HepG2 (cell line): ENCODE measurements around the gene OVOL2. TPM values are rescaled to one million over a fixed set of nuclear protein-coding genes. Genes with fewer than 3 reads are reported as not detected.

Experiments
- ATAC-seq: fragments of 200-7000 bp; cut with Tn5 transposase; 3 replicates; pipeline ENCODE4 v1.9.1; 2020; ENCODE audit warnings: mild to moderate bottlenecking, moderate library complexity
- BruUV-seq: library from RNA; stranded (reverse); fragments of 400-500 nt; replicated peaks from 2 replicates; lab custom pipeline; 2021; lab: Mats Ljungman, UMichigan
- CTCF ChIA-PET: fragments of 300-600 bp; formaldehyde crosslinking; extraction: SDS; loops from one replicate; lab custom pipeline; 2021; ENCODE audit warnings: low total read pairs, inconsistent platforms, low intra/inter-chr PET ratio; lab: Yijun Ruan, JAX
- POLR2A ChIA-PET: fragments of 350-600 bp; sonication (Branson Sonifier 250); formaldehyde crosslinking; loops from one replicate; lab custom pipeline; 2020; ENCODE audit warnings: antibody characterized with exemption, inconsistent platforms; lab: Yijun Ruan, JAX
- DNase-seq: peaks from one replicate; pipeline ENCODE4 v3.0.0-alpha.2; 2015; ENCODE audit warnings: low spot score
- FAIRE-seq: peaks from 3 replicates; lab custom pipeline; 2011; peaks lifted over from hg19 to GRCh38; lab: Jason Lieb, UNC
- H2AFZ ChIP-seq: one replicate; pipeline ENCODE4 v1.6.1; 2011; ENCODE audit warnings: low read length, inconsistent platforms
- H3K27ac ChIP-seq: fragments of 300-600 bp; 3 replicates; pipeline ENCODE4 v1.8.0; 2011; ENCODE audit warnings: mixed run types, mild to moderate bottlenecking, mixed read lengths, low read length, inconsistent platforms; ENCODE audit not compliant: insufficient read depth; ENCODE audit errors: extremely low read length
- H3K27me3 ChIP-seq, 2 experiments: fragments of 200-600 bp in 1 of 2; 2 replicates in 1 of 2; 3 replicates in 1 of 2; pipeline versions ENCODE4 v1.6.0 to v1.8.0; 2011; ENCODE audit warnings: low read length in 2 of 2, mild to moderate bottlenecking in 2 of 2, moderate library complexity in 2 of 2, inconsistent platforms in 1 of 2; ENCODE audit not compliant: insufficient read depth in 2 of 2, control insufficient read depth in 1 of 2
- H3K36me3 ChIP-seq, 2 experiments: fragments of 200-600 bp in 1 of 2; replicated peaks in 1 of 2; 2 replicates in 1 of 2; 3 replicates in 1 of 2; pipeline versions ENCODE4 v1.5.1 to v1.8.0; 2011; ENCODE audit warnings: low read length in 2 of 2, inconsistent platforms in 1 of 2; ENCODE audit not compliant: insufficient read depth in 2 of 2, control insufficient read depth in 1 of 2
- H3K4me1 ChIP-seq: 2 replicates; pipeline ENCODE4 v1.5.1; 2012; ENCODE audit warnings: low read length, inconsistent platforms; ENCODE audit not compliant: insufficient read depth
- H3K4me2 ChIP-seq: 2 replicates; pipeline ENCODE4 v1.6.0; 2011; ENCODE audit warnings: low read depth, low read length, inconsistent platforms
- H3K4me3 ChIP-seq, 3 experiments: fragments of 200-600 bp in 1 of 3; sonication (generic), shearing (Covaris generic) in 1 of 3; replicated peaks in 1 of 3; 2 replicates each; pipeline ENCODE4 v1.5.1; 2011 to 2016; ENCODE audit warnings: low read length in 3 of 3, inconsistent platforms in 2 of 3, low read depth in 2 of 3, mild to moderate bottlenecking in 2 of 3, control low read depth in 1 of 3, mixed read lengths in 1 of 3; ENCODE audit not compliant: insufficient read depth in 1 of 3
- H3K79me2 ChIP-seq: one replicate; pipeline ENCODE4 v1.6.1; 2011; ENCODE audit warnings: low read length, inconsistent platforms; ENCODE audit not compliant: insufficient read depth
- H3K9ac ChIP-seq: 2 replicates; pipeline ENCODE4 v1.6.0; 2011; ENCODE audit warnings: mild to moderate bottlenecking, low read depth, low read length, inconsistent platforms; ENCODE audit not compliant: insufficient read depth
- H3K9me3 ChIP-seq: 2 replicates; pipeline ENCODE4 v1.5.1; 2012; ENCODE audit warnings: mild to moderate bottlenecking, low read length
- H4K20me1 ChIP-seq: 2 replicates; pipeline ENCODE4 v1.6.0; 2011; ENCODE audit warnings: inconsistent platforms, mild to moderate bottlenecking, low read length, moderate library complexity; ENCODE audit not compliant: insufficient read depth
- ARID2 ChIP-seq: sonication (generic); formaldehyde crosslinking; IDR thresholded peaks from 2 replicates; pipeline ENCODE4 v1.8.1; 2022; ENCODE audit warnings: mild to moderate bottlenecking, missing genetic modification reagents, borderline replicate concordance
- ATRX ChIP-seq: sonication (generic); formaldehyde crosslinking; IDR thresholded peaks from 2 replicates; pipeline ENCODE4 v1.4.0; 2020; ENCODE audit warnings: missing genetic modification reagents, borderline replicate concordance
- CC2D1A ChIP-seq: sonication (generic); formaldehyde crosslinking; IDR thresholded peaks from 2 replicates; pipeline ENCODE4 v1.8.1; 2023; ENCODE audit warnings: mild to moderate bottlenecking, missing genetic modification reagents
- CREB1 ChIP-seq, 2 experiments: fragments of 450-650 bp in 1 of 2; IDR thresholded peaks; 2 replicates each; pipeline ENCODE4 v1.6.1; 2016 to 2017; ENCODE audit warnings: control low read depth in 1 of 2, mild to moderate bottlenecking in 1 of 2, missing compliant biosample characterization in 1 of 2, missing genetic modification characterization in 1 of 2
- EED ChIP-seq: sonication (generic); formaldehyde crosslinking; IDR thresholded peaks from 2 replicates; pipeline ENCODE4 v1.5.0; 2020; ENCODE audit warnings: mild to moderate bottlenecking, missing genetic modification reagents
- HDAC2 ChIP-seq: sonication (generic); formaldehyde crosslinking; IDR thresholded peaks from 2 replicates; pipeline ENCODE4 v1.4.0; 2020; ENCODE audit warnings: missing genetic modification reagents
- MTA1 ChIP-seq: sonication (generic); formaldehyde crosslinking; IDR thresholded peaks from 2 replicates; pipeline ENCODE4 v1.4.0; 2020; ENCODE audit warnings: missing genetic modification reagents, mild to moderate bottlenecking, borderline replicate concordance
- NFYB ChIP-seq: sonication (generic); formaldehyde crosslinking; IDR thresholded peaks from 2 replicates; pipeline ENCODE4 v1.4.0; 2020; ENCODE audit warnings: missing genetic modification reagents
- ZFP37 ChIP-seq: sonication (generic); formaldehyde crosslinking; IDR thresholded peaks from 2 replicates; pipeline ENCODE4 v1.4.0; 2020; ENCODE audit warnings: missing genetic modification reagents, borderline replicate concordance
- ZFY ChIP-seq: sonication (generic); formaldehyde crosslinking; IDR thresholded peaks from 2 replicates; pipeline ENCODE4 v1.4.0; 2020; ENCODE audit warnings: missing genetic modification reagents
- ZKSCAN1 ChIP-seq: fragments of 150-350 bp; IDR thresholded peaks from 2 replicates; pipeline ENCODE4 v1.6.1; 2014; ENCODE audit warnings: low read length
- ZMAT3 ChIP-seq: sonication (generic); formaldehyde crosslinking; conservative IDR thresholded peaks from 2 replicates; pipeline ENCODE4 v1.7.0; 2021; ENCODE audit warnings: missing genetic modification reagents
- ZNF563 ChIP-seq: sonication (generic); formaldehyde crosslinking; IDR thresholded peaks from 2 replicates; pipeline ENCODE4 v1.8.0; 2022; ENCODE audit warnings: mild to moderate bottlenecking, moderate library complexity, missing genetic modification reagents
- ZNF776 ChIP-seq: sonication (generic); formaldehyde crosslinking; IDR thresholded peaks from 2 replicates; pipeline ENCODE4 v1.4.0; 2020; ENCODE audit warnings: mild to moderate bottlenecking, missing genetic modification reagents
- WGBS: methylation state at CpG from one replicate; pipeline ENCODE4 v1.1.6; 2017; ENCODE audit warnings: low lambda C conversion rate; 5-methylcytosine and 5-hydroxymethylcytosine counted together
- in situ Hi-C: cut with HindIII; loops from 2 replicates; pipeline ENCODE4 v1.10.0; 2017; ENCODE audit warnings: low pct_unique_long_range_greater_than_20kb; ENCODE audit not compliant: extremely low pct_ligation_motif_present
- intact Hi-C: fragments of 100-400 bp; cut with micrococcal nuclease; formaldehyde crosslinking; loops from one replicate; pipeline ENCODE4 v1.10.0; 2022; ENCODE audit not compliant: unreplicated experiment
- polyA plus RNA-seq, 8 experiments: library from polyadenylated mRNA; depleted of rRNA in 3 of 8; stranded (reverse) in 7 of 8; unstranded in 1 of 8; fragments of >200 nt; fragmentation: Illumina TruSeq in 4 of 8; extraction: Trizol in 4 of 8; gene quantifications; 2 replicates each; pipeline versions ENCODE4 v1.2.1 to v1.2.3, GENCODE V29; 2011 to 2016; ENCODE audit warnings: low read depth in 4 of 8, missing spikeins in 1 of 8, mixed read lengths in 1 of 8; ENCODE audit not compliant: insufficient read depth in 1 of 8
- total RNA-seq, 5 experiments: library from RNA; depleted of rRNA; stranded (reverse); fragments of >200 nt; fragmentation: Illumina TruSeq; extraction: Trizol; gene quantifications; 2 replicates each; pipeline ENCODE4 v1.2.3, GENCODE V29; 2016; ENCODE audit warnings: low read depth in 1 of 5
- TF ChIP-seq, protein P1 (sequence below): sonication (generic); formaldehyde crosslinking; IDR thresholded peaks from 2 replicates; pipeline ENCODE4 v1.4.0; 2020; ENCODE audit warnings: mild to moderate bottlenecking, missing genetic modification reagents
- TF ChIP-seq, protein P2 (sequence below): sonication (generic); formaldehyde crosslinking; IDR thresholded peaks from 2 replicates; pipeline ENCODE4 v1.5.1; 2020; ENCODE audit warnings: missing genetic modification reagents, mild to moderate bottlenecking, borderline replicate concordance
- TF ChIP-seq, protein P3 (sequence below): IDR thresholded peaks from 2 replicates; pipeline ENCODE4 v1.6.1; 2012; ENCODE audit warnings: inconsistent platforms
- TF ChIP-seq, protein P4 (sequence below), 2 experiments: IDR thresholded peaks; 2 replicates each; pipeline ENCODE4 v1.6.1; 2011 to 2012; ENCODE audit warnings: low read length in 2 of 2, borderline replicate concordance in 1 of 2, low read depth in 1 of 2, mild to moderate bottlenecking in 1 of 2, moderate library complexity in 1 of 2

Gene OVOL2
- total and polyA plus RNA-seq, 2 of the 13 experiments (the other 11 are each of a cell fraction or from before 2014, with no cell fraction given): 0.20 to 0.31 TPM

DNA sequence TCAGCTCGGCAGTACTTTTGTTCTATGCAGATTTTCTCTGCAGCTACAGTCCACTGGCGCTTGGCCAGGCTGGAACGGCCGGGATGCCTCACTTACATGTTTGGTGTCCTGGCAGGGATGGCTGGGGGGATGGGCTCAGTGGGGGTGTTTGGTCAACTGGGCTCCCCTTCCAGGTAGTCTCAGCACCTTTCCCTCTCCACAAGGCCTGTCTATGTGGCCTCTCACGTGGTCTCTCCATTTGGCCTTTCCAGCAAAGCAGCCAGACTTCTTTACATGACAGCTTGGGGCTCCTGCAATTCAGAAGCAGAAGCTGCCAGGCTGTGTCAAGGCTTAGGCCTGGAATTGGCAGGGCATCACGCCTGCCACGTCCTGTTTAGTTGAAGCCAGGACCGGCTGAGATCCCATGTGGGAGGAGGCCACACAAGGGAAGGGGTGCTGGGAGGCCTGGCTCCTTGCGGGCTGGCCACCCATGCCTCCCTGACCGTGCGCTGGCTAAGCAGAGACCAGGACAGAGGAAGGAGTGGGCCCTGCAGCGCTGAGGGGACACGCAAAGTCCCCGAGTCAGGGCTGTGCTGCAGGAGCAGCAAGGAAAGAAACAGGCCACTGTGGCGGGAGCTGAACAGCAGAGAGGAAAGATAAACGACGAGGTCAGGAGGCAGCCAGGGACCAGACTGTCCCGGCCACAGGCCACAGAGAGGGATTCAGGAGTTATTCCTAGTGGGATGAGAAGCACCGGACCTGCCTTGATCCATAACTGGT is 50.0 kb downstream of the OVOL2 start:
- no peak overlapping the region for H3K27ac ChIP-seq
- H3K27me3 ChIP-seq: peaks cover 7 to 42% of the 10 kb centered on the region in 2 experiments; a peak in 4 of 5 replicates
- DNase-seq (no peak), ATAC-seq (peak; percentile 42), FAIRE-seq (no peak)
- H4K20me1 ChIP-seq: no peaks in the 10 kb centered on the region
- BruUV-seq: no TSS peak
- no peaks in the 10 kb centered on the region for H3K79me2 ChIP-seq
- H3K4me3 ChIP-seq: peak overlapping the region in 1 of 3 experiments; percentile 42; a peak in 2 of 6 replicates
- no peaks in the 10 kb centered on the region for H3K9me3 ChIP-seq
- in situ Hi-C loops (no loop called here), intact Hi-C loops (loop anchor here (5.0 to 10.0 kb wide), 2 partner anchors 127 to 270 kb away; partner anchors contain the start of genes KAT14 and PET117)
- H3K9ac ChIP-seq: no peak overlapping the region
- ChIA-PET CTCF (no interaction called here), POLR2A (no interaction called here)
- H3K4me1 ChIP-seq: peaks cover 70% of the 10 kb centered on the region
- 22% methylated on average over 19 of the region's 19 CpGs for WGBS
- H2AFZ ChIP-seq: no peak overlapping the region
- H3K4me2 ChIP-seq: peak overlapping the region; percentile 62
- no peaks in the 10 kb centered on the region for H3K36me3 ChIP-seq
- TF ChIP-seq HDAC2 (no peak), MTA1 (0 out of 2 replicates have a peak, but pooled peaks have one; percentile 11), NFYB (CRISPR knock-in tag) (0 out of 2 replicates have a peak, but pooled peaks have one; percentile 5), CC2D1A (CRISPR knock-in tag) (no peak), ZNF776 (peak; percentile 86), ZKSCAN1 (no peak), ARID2 (CRISPR knock-in tag) (no peak), ATRX (CRISPR knock-in tag) (no peak), CREB1 (IDR thresholded peaks at IDR 0.05) (no peak), CREB1 (CRISPR knock-in tag; IDR thresholded peaks at IDR 0.05) (no peak), ZMAT3 (CRISPR knock-in tag) (no peak), ZNF563 (CRISPR knock-in tag) (no peak), ZFP37 (CRISPR knock-in tag) (no peak), EED (CRISPR knock-in tag) (peak; percentile 81), ZFY (CRISPR knock-in tag) (peak; percentile 51)
- TF ChIP-seq, protein P1, sequence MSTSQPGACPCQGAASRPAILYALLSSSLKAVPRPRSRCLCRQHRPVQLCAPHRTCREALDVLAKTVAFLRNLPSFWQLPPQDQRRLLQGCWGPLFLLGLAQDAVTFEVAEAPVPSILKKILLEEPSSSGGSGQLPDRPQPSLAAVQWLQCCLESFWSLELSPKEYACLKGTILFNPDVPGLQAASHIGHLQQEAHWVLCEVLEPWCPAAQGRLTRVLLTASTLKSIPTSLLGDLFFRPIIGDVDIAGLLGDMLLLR (CRISPR knock-in tag): peak; percentile 51; the same call in 1 of the 2 replicates
- TF ChIP-seq, protein P2, sequence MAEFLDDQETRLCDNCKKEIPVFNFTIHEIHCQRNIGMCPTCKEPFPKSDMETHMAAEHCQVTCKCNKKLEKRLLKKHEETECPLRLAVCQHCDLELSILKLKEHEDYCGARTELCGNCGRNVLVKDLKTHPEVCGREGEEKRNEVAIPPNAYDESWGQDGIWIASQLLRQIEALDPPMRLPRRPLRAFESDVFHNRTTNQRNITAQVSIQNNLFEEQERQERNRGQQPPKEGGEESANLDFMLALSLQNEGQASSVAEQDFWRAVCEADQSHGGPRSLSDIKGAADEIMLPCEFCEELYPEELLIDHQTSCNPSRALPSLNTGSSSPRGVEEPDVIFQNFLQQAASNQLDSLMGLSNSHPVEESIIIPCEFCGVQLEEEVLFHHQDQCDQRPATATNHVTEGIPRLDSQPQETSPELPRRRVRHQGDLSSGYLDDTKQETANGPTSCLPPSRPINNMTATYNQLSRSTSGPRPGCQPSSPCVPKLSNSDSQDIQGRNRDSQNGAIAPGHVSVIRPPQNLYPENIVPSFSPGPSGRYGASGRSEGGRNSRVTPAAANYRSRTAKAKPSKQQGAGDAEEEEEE (CRISPR knock-in tag): 0 out of 2 replicates have a peak, but pooled peaks have one; percentile 43
- TF ChIP-seq, protein P3, sequence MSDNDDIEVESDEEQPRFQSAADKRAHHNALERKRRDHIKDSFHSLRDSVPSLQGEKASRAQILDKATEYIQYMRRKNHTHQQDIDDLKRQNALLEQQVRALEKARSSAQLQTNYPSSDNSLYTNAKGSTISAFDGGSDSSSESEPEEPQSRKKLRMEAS: peak; percentile 32; the same call in 1 of the 2 replicates
- TF ChIP-seq, protein P4, sequence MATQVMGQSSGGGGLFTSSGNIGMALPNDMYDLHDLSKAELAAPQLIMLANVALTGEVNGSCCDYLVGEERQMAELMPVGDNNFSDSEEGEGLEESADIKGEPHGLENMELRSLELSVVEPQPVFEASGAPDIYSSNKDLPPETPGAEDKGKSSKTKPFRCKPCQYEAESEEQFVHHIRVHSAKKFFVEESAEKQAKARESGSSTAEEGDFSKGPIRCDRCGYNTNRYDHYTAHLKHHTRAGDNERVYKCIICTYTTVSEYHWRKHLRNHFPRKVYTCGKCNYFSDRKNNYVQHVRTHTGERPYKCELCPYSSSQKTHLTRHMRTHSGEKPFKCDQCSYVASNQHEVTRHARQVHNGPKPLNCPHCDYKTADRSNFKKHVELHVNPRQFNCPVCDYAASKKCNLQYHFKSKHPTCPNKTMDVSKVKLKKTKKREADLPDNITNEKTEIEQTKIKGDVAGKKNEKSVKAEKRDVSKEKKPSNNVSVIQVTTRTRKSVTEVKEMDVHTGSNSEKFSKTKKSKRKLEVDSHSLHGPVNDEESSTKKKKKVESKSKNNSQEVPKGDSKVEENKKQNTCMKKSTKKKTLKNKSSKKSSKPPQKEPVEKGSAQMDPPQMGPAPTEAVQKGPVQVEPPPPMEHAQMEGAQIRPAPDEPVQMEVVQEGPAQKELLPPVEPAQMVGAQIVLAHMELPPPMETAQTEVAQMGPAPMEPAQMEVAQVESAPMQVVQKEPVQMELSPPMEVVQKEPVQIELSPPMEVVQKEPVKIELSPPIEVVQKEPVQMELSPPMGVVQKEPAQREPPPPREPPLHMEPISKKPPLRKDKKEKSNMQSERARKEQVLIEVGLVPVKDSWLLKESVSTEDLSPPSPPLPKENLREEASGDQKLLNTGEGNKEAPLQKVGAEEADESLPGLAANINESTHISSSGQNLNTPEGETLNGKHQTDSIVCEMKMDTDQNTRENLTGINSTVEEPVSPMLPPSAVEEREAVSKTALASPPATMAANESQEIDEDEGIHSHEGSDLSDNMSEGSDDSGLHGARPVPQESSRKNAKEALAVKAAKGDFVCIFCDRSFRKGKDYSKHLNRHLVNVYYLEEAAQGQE (IDR thresholded peaks at IDR 0.05; ENCODE audit: borderline replicate concordance in 1 of 2, low read depth in 1 of 2, low read length in 2 of 2): no peak
